HEK293 (cell line): Measurements from ENCODE around the gene SMOC1.

Source experiments
- REST ChIP-seq: fragments of 450-650 bp; formaldehyde crosslinking; IDR thresholded peaks from 2 replicates; pipeline ENCODE4 v1.5.1; 2016; ENCODE audit warnings: missing biosample characterization, missing genetic modification characterization
- TCF7L2 ChIP-seq: IDR thresholded peaks from 2 replicates; pipeline ENCODE4 v1.6.1; 2011; ENCODE audit warnings: low read depth, mild to moderate bottlenecking, inconsistent platforms, low read length, moderate library complexity, borderline replicate concordance
- ZBTB7A ChIP-seq: fragments of 450-650 bp; formaldehyde crosslinking; IDR thresholded peaks from 2 replicates; pipeline ENCODE4 v1.5.1; 2016; ENCODE audit warnings: low read depth, missing biosample characterization, missing genetic modification characterization
- ZNF121 ChIP-seq: fragments of 450-650 bp; formaldehyde crosslinking; IDR thresholded peaks from 2 replicates; pipeline ENCODE4 v1.5.1; 2016; ENCODE audit warnings: missing biosample characterization, missing genetic modification characterization
- ZNF169 ChIP-seq: fragments of 450-650 bp; formaldehyde crosslinking; IDR thresholded peaks from 2 replicates; pipeline ENCODE4 v1.5.1; 2016; ENCODE audit warnings: missing biosample characterization, missing genetic modification characterization
- ZNF248 ChIP-seq: fragments of 450-650 bp; formaldehyde crosslinking; IDR thresholded peaks from 2 replicates; pipeline ENCODE4 v1.5.1; 2017; ENCODE audit warnings: missing biosample characterization, missing genetic modification characterization
- ZNF302 ChIP-seq: fragments of 450-650 bp; formaldehyde crosslinking; IDR thresholded peaks from 2 replicates; pipeline ENCODE4 v1.5.1; 2016; ENCODE audit warnings: missing biosample characterization, missing genetic modification characterization, low read depth
- ZNF366 ChIP-seq: fragments of 450-650 bp; formaldehyde crosslinking; conservative IDR thresholded peaks from 2 replicates; pipeline ENCODE4 v1.5.1; 2016; ENCODE audit warnings: missing biosample characterization, missing genetic modification characterization
- ZNF623 ChIP-seq: fragments of 450-650 bp; formaldehyde crosslinking; IDR thresholded peaks from 2 replicates; pipeline ENCODE4 v1.5.1; 2016; ENCODE audit warnings: missing biosample characterization, missing genetic modification characterization
- TF ChIP-seq, protein P1 (sequence below): IDR thresholded peaks from 2 replicates; pipeline ENCODE4 v1.6.1; 2011; ENCODE audit warnings: mild to moderate bottlenecking, low read depth, low read length, borderline replicate concordance
- TF ChIP-seq, protein P2 (sequence below): fragments of 450-650 bp; formaldehyde crosslinking; IDR thresholded peaks from 2 replicates; pipeline ENCODE4 v1.5.1; 2016; ENCODE audit warnings: missing biosample characterization, missing genetic modification characterization
- TF ChIP-seq, protein P3 (sequence below): fragments of 450-650 bp; formaldehyde crosslinking; conservative IDR thresholded peaks from 2 replicates; pipeline ENCODE4 v1.5.1; 2016; ENCODE audit warnings: low read depth, missing biosample characterization, missing genetic modification characterization

GRCh38 chr14:69997849-69998248, 118.6 kb downstream of the SMOC1 start:
- TF ChIP-seq REST (tag by site-specific recombination) (no peak), ZBTB7A (tag by site-specific recombination) (no peak), TCF7L2 (no peak), ZNF169 (tag by site-specific recombination) (no peak), ZNF248 (tag by site-specific recombination) (no peak), ZNF366 (tag by site-specific recombination) (peak; percentile 73), ZNF623 (tag by site-specific recombination) (no peak), ZNF302 (tag by site-specific recombination) (no peak), ZNF121 (no peak)
- TF ChIP-seq, protein P1, sequence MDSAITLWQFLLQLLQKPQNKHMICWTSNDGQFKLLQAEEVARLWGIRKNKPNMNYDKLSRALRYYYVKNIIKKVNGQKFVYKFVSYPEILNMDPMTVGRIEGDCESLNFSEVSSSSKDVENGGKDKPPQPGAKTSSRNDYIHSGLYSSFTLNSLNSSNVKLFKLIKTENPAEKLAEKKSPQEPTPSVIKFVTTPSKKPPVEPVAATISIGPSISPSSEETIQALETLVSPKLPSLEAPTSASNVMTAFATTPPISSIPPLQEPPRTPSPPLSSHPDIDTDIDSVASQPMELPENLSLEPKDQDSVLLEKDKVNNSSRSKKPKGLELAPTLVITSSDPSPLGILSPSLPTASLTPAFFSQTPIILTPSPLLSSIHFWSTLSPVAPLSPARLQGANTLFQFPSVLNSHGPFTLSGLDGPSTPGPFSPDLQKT = no peak
- TF ChIP-seq, protein P2, sequence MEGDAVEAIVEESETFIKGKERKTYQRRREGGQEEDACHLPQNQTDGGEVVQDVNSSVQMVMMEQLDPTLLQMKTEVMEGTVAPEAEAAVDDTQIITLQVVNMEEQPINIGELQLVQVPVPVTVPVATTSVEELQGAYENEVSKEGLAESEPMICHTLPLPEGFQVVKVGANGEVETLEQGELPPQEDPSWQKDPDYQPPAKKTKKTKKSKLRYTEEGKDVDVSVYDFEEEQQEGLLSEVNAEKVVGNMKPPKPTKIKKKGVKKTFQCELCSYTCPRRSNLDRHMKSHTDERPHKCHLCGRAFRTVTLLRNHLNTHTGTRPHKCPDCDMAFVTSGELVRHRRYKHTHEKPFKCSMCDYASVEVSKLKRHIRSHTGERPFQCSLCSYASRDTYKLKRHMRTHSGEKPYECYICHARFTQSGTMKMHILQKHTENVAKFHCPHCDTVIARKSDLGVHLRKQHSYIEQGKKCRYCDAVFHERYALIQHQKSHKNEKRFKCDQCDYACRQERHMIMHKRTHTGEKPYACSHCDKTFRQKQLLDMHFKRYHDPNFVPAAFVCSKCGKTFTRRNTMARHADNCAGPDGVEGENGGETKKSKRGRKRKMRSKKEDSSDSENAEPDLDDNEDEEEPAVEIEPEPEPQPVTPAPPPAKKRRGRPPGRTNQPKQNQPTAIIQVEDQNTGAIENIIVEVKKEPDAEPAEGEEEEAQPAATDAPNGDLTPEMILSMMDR (tag by site-specific recombination) = no peak
- TF ChIP-seq, protein P3, sequence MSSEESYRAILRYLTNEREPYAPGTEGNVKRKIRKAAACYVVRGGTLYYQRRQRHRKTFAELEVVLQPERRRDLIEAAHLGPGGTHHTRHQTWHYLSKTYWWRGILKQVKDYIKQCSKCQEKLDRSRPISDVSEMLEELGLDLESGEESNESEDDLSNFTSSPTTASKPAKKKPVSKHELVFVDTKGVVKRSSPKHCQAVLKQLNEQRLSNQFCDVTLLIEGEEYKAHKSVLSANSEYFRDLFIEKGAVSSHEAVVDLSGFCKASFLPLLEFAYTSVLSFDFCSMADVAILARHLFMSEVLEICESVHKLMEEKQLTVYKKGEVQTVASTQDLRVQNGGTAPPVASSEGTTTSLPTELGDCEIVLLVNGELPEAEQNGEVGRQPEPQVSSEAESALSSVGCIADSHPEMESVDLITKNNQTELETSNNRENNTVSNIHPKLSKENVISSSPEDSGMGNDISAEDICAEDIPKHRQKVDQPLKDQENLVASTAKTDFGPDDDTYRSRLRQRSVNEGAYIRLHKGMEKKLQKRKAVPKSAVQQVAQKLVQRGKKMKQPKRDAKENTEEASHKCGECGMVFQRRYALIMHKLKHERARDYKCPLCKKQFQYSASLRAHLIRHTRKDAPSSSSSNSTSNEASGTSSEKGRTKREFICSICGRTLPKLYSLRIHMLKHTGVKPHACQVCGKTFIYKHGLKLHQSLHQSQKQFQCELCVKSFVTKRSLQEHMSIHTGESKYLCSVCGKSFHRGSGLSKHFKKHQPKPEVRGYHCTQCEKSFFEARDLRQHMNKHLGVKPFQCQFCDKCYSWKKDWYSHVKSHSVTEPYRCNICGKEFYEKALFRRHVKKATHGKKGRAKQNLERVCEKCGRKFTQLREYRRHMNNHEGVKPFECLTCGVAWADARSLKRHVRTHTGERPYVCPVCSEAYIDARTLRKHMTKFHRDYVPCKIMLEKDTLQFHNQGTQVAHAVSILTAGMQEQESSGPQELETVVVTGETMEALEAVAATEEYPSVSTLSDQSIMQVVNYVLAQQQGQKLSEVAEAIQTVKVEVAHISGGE (tag by site-specific recombination) = no peak
